ENCODE data around the gene EEA1. TPM values are rescaled to one million over a fixed set of nuclear protein-coding genes. Genes with fewer than 3 reads are reported as not detected.
"Not testable (repeated sequence)": the region's sequence is repeated elsewhere in the genome, so short reads cannot be mapped to it uniquely, and the experiment has no call there.

EEA1 gene
- total RNA-seq, 1 donor from 2014 or later: 19.6 TPM

DNA sequence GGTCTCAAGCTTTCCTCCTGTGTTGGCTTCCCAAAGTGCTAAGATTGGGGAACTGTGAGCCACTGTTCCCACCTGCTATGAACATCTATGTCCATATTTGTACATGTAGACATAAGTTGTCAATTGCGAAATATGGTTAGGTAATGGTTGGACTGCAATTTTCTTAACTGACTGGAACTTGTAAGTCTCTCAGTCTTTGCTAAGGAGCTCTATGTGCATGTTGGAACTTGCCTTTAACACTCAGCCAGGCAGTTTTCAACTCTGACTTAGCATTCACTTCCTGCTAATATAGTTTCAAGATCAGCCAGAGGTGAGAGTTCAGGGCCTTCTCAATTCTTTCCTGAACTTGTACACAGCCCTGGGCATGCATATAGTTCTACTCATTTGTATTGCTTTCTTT is 44.5 kb upstream of the EEA1 start:
- no peak overlapping the region for H3K4me3 Mint-ChIP-seq (ENCODE audit: low read depth)
- H3K27ac Mint-ChIP-seq: no peak overlapping the region
- TF ChIP-seq, protein P1, sequence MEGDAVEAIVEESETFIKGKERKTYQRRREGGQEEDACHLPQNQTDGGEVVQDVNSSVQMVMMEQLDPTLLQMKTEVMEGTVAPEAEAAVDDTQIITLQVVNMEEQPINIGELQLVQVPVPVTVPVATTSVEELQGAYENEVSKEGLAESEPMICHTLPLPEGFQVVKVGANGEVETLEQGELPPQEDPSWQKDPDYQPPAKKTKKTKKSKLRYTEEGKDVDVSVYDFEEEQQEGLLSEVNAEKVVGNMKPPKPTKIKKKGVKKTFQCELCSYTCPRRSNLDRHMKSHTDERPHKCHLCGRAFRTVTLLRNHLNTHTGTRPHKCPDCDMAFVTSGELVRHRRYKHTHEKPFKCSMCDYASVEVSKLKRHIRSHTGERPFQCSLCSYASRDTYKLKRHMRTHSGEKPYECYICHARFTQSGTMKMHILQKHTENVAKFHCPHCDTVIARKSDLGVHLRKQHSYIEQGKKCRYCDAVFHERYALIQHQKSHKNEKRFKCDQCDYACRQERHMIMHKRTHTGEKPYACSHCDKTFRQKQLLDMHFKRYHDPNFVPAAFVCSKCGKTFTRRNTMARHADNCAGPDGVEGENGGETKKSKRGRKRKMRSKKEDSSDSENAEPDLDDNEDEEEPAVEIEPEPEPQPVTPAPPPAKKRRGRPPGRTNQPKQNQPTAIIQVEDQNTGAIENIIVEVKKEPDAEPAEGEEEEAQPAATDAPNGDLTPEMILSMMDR (IDR thresholded peaks at IDR 0.05; ENCODE audit: unreplicated experiment): no peak

DNA sequence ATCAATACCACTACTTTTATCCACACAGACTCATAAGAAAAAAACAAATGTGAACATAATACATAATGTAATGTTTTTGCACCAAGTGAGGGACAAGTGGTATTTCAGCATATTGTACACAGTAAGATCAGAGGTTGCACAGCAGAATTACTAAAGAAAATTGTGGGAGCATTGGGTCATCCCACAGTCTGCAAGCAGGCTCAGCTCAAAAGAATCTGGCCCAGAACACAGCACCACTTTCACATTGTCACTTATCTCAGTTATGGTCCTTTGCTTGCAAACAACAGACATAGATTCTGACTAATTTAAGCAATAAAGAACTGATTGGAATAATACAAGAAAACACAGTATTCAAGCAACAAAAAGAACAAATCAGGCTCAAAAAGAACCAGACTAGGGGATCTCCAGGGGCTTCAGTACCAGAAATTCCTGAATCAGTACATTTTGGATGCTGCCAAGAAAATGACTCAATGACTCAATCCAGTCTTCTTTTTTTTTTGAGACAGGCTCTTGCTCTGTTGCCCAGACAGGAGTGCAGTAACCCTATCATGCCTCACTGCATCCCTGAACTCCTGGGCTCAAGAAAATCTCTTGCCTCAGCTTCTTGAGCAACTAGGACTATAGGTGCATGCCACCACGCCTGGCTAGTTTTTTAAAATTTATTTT is 42.9 kb upstream of the EEA1 start:
- no peak overlapping the region for H3K27ac Mint-ChIP-seq

More for the DNA sequence above, 44.5 kb upstream of the EEA1 start:
- Mint-ChIP-seq H3K36me3 (ENCODE audit: insufficient read depth) (peaks cover 2% of the 10 kb centered on the region), H3K9me3 (ENCODE audit: low read depth) (peaks cover 7% of the 10 kb centered on the region), H3K27me3 (no peaks in the 10 kb centered on the region), H3K4me1 (ENCODE audit: low read depth) (peaks cover 2% of the 10 kb centered on the region)
- DNase-seq (ENCODE audit: low spot score, unreplicated experiment): no peak

GRCh38 chr12:92968176-92968813 is 39.2 kb upstream of the EEA1 start:
- H3K4me3 Mint-ChIP-seq (ENCODE audit: low read depth): no peak overlapping the region
- peaks cover 2% of the 10 kb centered on the region for H3K4me1 Mint-ChIP-seq (ENCODE audit: low read depth)
- H3K9me3 Mint-ChIP-seq (ENCODE audit: low read depth): no peaks in the 10 kb centered on the region
- DNase-seq (ENCODE audit: low spot score, unreplicated experiment): no peak
- H3K27ac Mint-ChIP-seq: no peak overlapping the region
- TF ChIP-seq, protein P1 (IDR thresholded peaks at IDR 0.05; ENCODE audit: unreplicated experiment): no peak
- H3K36me3 Mint-ChIP-seq (ENCODE audit: insufficient read depth): no peaks in the 10 kb centered on the region
- no peaks in the 10 kb centered on the region for H3K27me3 Mint-ChIP-seq

More for the DNA sequence above, 42.9 kb upstream of the EEA1 start:
- DNase-seq (ENCODE audit: low spot score, unreplicated experiment): no peak
- H3K4me3 Mint-ChIP-seq (ENCODE audit: low read depth): no peak overlapping the region
- peaks cover 7% of the 10 kb centered on the region for H3K9me3 Mint-ChIP-seq (ENCODE audit: low read depth)
- H3K27me3 Mint-ChIP-seq: no peaks in the 10 kb centered on the region
- peaks cover 2% of the 10 kb centered on the region for H3K4me1 Mint-ChIP-seq (ENCODE audit: low read depth)
- H3K36me3 Mint-ChIP-seq (ENCODE audit: insufficient read depth): peaks cover 2% of the 10 kb centered on the region
- TF ChIP-seq, protein P1 (IDR thresholded peaks at IDR 0.05; ENCODE audit: unreplicated experiment): no peak

DNA sequence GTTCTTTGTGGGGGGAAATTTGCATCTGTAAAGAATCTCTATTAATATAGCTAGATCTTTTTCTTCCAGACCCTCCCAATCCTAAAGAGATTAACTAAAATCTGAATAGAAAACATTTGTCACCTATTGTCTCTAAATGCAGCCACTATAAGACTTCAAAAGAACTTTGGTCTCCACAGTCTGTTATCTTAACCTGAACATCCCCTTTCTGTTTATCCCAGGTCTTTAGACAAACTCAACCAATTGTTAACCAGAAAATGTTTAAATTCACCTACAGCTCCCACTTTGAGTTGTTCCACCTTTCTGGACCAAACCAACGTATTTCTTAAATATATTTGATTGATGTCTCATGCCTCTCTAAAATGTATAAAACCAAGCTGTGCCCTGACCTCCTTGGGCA is 35.3 kb upstream of the EEA1 start:
- H3K36me3 Mint-ChIP-seq (ENCODE audit: insufficient read depth); H3K27ac Mint-ChIP-seq: not testable (repeated sequence)

GRCh38 chr12:92961949-92962348 is 32.9 kb upstream of the EEA1 start:
- TF ChIP-seq, protein P1 (IDR thresholded peaks at IDR 0.05; ENCODE audit: unreplicated experiment): no peak
- DNase-seq (ENCODE audit: low spot score, unreplicated experiment): no peak
- Mint-ChIP-seq H3K4me1 (ENCODE audit: low read depth) (no peaks in the 10 kb centered on the region), H3K27ac (no peak overlapping the region), H3K36me3 (ENCODE audit: insufficient read depth) (no peaks in the 10 kb centered on the region), H3K9me3 (ENCODE audit: low read depth) (peaks cover 4% of the 10 kb centered on the region), H3K4me3 (ENCODE audit: low read depth) (no peak overlapping the region), H3K27me3 (no peaks in the 10 kb centered on the region)

More for the DNA sequence above, 35.3 kb upstream of the EEA1 start:
- H3K27me3 Mint-ChIP-seq; H3K9me3 Mint-ChIP-seq (ENCODE audit: low read depth); H3K4me1 Mint-ChIP-seq (ENCODE audit: low read depth); DNase-seq (ENCODE audit: low spot score, unreplicated experiment); H3K4me3 Mint-ChIP-seq (ENCODE audit: low read depth): not testable (repeated sequence)
